ENCODE data around the gene MPRIP.
A peak's percentile ranks its signal among the peaks of the same experiment; 100 is the strongest.

MPRIP gene

DNA sequence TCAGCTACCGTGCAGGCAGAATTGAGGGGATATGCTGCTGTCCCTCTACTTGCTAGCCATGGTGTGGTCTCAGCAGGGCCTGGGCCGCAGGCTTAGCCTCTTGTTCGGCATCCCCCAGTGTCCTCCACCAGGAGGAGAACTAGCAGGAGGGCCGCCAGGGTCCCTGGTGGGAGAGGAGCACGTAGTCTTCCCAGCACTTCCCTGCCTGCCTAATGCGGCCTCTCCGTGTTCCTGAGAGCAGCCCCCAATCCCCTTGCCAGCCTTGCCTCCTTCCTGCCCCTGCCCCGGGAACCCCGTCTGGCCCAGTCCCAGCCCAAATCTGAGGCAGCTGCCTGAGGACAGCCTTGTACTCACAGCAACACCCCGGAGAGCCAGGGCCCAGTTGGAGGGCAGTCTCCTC is 125.7 kb downstream of the MPRIP start:
- TF ChIP-seq, protein P1, sequence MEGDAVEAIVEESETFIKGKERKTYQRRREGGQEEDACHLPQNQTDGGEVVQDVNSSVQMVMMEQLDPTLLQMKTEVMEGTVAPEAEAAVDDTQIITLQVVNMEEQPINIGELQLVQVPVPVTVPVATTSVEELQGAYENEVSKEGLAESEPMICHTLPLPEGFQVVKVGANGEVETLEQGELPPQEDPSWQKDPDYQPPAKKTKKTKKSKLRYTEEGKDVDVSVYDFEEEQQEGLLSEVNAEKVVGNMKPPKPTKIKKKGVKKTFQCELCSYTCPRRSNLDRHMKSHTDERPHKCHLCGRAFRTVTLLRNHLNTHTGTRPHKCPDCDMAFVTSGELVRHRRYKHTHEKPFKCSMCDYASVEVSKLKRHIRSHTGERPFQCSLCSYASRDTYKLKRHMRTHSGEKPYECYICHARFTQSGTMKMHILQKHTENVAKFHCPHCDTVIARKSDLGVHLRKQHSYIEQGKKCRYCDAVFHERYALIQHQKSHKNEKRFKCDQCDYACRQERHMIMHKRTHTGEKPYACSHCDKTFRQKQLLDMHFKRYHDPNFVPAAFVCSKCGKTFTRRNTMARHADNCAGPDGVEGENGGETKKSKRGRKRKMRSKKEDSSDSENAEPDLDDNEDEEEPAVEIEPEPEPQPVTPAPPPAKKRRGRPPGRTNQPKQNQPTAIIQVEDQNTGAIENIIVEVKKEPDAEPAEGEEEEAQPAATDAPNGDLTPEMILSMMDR (IDR thresholded peaks at IDR 0.05) = no peak
- Histone ChIP-seq H3K4me3 (no peak overlapping the region), H3K27ac (no peak overlapping the region)
- no peak for DNase-seq (ENCODE audit: low spot score)

DNA sequence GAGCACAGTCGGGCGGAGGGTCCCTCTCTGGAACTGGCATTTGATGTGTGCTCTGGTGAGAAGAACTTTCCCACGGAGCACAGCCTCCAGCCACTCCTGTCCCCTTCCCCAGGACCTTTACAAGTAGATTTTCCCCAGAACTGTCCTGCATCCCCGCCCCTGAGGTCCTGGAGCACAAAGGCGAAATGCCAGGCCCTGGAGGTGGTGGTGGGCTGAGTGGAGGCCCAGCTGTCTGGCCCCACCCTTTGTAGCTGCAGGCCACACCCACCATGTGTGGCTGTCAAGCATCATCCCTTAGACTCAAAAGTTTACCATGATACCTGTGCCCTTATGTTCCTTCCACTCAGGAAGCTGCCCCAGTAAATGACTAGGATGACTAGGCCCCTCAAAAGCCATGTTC is 126.1 kb downstream of the MPRIP start:
- no peak overlapping the region for H3K27ac ChIP-seq
- TF ChIP-seq, protein P1 (IDR thresholded peaks at IDR 0.05) = no peak
- no peak for DNase-seq (ENCODE audit: low spot score)
- H3K4me3 ChIP-seq = no peak overlapping the region

DNA sequence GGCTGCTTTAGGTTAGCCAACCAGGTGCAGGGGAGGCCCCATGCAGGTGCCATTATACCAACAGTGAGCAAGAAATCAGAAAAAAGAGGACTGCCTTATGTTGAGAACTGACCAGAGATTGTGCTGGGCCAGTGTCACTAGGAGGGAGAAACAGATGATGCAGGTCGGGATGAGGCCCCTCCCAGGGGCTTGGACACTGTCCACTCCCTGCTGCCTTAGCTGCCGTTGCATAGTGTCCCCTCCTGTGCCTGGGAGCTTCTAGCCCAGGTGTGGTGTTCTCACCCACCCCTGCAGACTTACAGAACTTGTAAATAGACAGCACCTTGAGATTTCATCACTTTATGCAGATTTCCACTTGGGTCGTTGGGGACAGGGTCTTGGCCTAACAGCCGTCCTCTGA is 127.1 kb downstream of the MPRIP start:
- DNase-seq (ENCODE audit: low spot score) = no peak
- H3K27ac ChIP-seq = no peak overlapping the region
- TF ChIP-seq, protein P1 (IDR thresholded peaks at IDR 0.05) = no peak

GRCh38 chr17:17170346-17170985 is 128.2 kb downstream of the MPRIP start:
- H3K27ac ChIP-seq = no peak overlapping the region
- TF ChIP-seq, protein P1 (IDR thresholded peaks at IDR 0.05) = no peak
- no peak overlapping the region for H3K4me3 ChIP-seq
- DNase-seq (ENCODE audit: low spot score) = no peak

More for the DNA sequence above, 127.1 kb downstream of the MPRIP start:
- no peak overlapping the region for H3K4me3 ChIP-seq

DNA sequence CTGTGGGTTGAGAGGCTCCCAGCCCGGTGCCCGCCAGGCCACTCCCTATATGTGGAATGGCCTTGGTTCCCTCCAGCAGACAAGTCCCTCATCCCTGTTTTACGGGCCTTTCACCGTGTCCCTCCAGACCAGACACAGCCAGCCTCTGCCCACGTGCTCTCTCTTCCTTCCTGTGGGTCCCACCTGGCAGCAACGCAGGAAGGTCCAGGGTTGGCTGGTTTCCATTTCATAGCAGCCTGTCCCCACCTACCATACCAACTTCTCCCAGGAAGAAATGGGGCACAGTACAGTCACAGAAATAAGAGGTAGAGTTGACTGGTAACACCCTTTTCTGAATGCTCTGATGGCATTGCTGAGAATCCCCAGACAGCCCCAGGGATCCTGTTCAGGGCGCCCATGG is 128.9 kb downstream of the MPRIP start:
- TF ChIP-seq, protein P1 (IDR thresholded peaks at IDR 0.05) = no peak
- Histone ChIP-seq H3K4me3 (no peak overlapping the region), H3K27ac (no peak overlapping the region)
- no peak for DNase-seq (ENCODE audit: low spot score)

- no peak overlapping the region for H3K4me3 ChIP-seq
- TF ChIP-seq, protein P1 (IDR thresholded peaks at IDR 0.05) = no peak
- H3K27ac ChIP-seq = peak overlapping the region in 1 of 2 donors; percentile 13
- DNase-seq (ENCODE audit: low spot score) = no peak
Observed at GRCh38 chr17:17172001-17172939, 130.0 kb downstream of the MPRIP start.
